ENCODE measurements around the gene OR51G1. TPM values are rescaled to one million over a fixed set of nuclear protein-coding genes. Genes with fewer than 3 reads are reported as not detected.
"Not testable (repeated sequence)": the region's sequence is repeated elsewhere in the genome, so short reads cannot be mapped to it uniquely, and the experiment has no call there.

Gene OR51G1, protein sequence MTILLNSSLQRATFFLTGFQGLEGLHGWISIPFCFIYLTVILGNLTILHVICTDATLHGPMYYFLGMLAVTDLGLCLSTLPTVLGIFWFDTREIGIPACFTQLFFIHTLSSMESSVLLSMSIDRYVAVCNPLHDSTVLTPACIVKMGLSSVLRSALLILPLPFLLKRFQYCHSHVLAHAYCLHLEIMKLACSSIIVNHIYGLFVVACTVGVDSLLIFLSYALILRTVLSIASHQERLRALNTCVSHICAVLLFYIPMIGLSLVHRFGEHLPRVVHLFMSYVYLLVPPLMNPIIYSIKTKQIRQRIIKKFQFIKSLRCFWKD
- total RNA-seq: not detected

DNA sequence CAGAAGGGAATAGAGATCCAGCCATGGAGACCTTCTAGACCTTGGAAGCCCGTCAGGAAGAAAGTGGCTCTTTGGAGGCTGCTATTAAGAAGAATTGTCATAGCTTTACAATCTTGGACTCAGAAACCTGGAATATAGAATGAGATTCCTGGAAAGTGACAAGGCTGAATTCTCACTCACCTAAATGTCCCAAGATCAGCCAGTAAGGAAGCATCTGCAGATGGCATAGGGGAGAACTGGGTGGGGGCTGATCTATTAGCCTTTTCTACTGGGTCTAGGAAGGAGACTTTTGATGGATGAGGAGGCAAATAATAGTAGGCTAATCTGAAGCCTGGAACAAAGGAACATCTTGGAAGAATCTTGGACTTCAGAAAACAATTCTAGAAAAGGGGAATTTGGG is at the start of gene OR51G1:
TSS of gene OR51G1 (minus strand) at position 101 of the 400 bp plus-strand sequence. CDS start at position 101, 0 bp downstream.
- intact Hi-C loops (cut with DNase I): no loop called here
- DNase-seq (ENCODE audit: low spot score): no peak
- no peak for ATAC-seq

DNA sequence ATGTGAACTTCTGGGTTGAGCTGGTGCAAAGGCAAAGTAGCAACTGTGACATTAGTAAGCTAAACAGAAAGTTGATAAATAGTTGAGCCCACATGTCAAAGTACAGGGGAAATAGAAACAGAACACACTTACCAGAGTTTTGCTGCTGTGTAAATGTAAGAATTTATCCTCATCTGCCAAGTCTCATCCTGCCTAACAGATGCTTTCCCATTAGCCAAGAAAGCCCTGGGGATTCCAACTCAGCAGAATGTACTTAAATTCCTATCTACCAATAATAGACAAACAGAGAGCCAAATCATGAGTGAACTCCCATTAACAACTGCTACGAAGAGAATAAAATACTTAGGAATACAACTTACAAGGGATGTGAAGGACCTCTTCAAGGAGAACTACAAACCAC is 38.7 kb upstream of the OR51G1 start:
- DNase-seq (ENCODE audit: low spot score) (no peak), ATAC-seq (no peak)
- intact Hi-C loops (cut with DNase I): no loop called here

DNA sequence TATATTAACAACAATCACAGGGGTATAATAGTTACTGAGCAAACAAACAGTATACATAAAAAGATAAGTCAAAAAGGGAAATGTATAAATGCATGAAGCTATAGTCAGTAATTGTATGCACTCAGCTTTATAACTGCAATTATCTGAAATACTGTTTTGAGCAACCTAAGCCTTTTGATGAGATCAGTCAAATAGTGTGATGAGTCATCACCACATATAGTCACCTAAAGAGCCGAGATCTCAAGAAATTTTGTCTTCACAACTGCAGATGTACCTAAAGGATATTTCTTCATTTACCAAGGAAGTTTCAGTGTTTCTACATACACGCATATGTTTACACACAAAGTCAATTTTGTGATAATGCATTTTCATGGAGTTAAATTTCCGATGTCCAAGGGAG is 36.7 kb upstream of the OR51G1 start:
- DNase-seq (ENCODE audit: low spot score) (no peak), ATAC-seq (no peak)
- intact Hi-C loops (cut with DNase I): no loop called here

DNA sequence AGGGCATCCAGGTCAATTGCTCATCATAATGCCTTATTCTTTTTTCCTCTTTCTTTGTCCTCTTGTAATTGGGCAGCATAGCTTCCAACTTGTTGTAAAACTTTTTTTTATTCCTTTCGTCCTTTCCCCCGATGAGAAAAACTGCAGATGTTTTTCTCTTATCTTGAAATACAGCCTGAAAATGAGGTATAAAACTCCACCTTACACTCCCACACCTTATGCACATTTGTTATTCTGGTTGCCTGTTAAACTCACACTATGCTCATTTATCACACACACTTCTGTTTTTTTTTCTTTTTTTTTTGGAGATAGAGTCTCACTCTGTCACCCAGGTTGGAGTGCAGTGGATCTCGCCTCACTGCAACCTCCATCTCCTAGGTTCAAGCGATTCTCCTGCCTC is 33.3 kb upstream of the OR51G1 start:
- ATAC-seq: no peak
- intact Hi-C loops (cut with DNase I): loop anchor here (5.0 kb wide), 1 partner anchor 1550 kb away; no protein-coding TSS in a partner anchor
- DNase-seq (ENCODE audit: low spot score): no peak

DNA sequence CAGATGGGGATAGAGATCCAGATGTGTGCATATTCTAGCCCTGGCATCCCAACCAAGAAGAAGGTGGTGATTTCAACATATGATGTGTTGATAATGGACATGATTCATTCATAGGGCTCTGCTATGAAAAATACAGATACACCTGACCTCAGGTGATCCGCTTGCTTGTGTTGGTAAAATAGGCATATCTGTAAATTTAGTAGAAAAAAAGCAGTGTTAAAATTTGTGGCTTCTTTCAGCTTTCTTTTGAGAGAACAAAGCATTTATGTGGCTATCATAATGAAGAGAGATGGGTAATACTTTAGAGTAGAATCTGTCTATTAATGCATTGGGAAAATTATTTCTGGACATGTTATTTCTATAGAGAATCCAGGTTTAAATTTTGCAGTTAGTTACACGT is 31.5 kb upstream of the OR51G1 start, which contains the start of gene OR51A2:
TSS of gene OR51A2 (minus strand) at position 101 of the 400 bp plus-strand sequence. CDS start at position 101, 0 bp downstream.
- DNase-seq (ENCODE audit: low spot score); ATAC-seq: not testable (repeated sequence)
- intact Hi-C loops (cut with DNase I): loop anchor here (5.0 kb wide), 1 partner anchor 1552 kb away; no protein-coding TSS in a partner anchor

DNA sequence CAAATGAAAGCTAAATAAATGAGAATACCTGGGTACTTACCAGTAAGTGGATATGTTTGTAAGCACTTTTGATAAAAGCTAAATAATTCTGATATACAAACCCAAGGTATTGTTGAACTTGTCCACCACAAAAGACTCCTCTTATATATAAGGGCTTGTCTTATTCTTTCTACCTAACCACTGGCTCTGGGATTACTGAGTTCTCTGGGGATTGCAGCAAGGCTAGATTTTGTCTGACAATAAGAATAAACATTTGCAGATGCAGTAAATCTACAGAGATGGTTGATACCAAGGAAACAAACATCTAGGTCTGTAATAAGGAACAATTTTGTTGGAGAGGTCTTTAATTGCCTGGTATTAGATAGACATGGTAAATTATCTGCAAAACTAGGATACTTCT is 23.4 kb upstream of the OR51G1 start, which contains the start of gene OR51A4:
TSS of gene OR51A4 (minus strand) at position 101 of the 400 bp plus-strand sequence. CDS start 505 bp downstream, outside the sequence.
- no peak for ATAC-seq
- DNase-seq (ENCODE audit: low spot score): no peak
- intact Hi-C loops (cut with DNase I): no loop called here

DNA sequence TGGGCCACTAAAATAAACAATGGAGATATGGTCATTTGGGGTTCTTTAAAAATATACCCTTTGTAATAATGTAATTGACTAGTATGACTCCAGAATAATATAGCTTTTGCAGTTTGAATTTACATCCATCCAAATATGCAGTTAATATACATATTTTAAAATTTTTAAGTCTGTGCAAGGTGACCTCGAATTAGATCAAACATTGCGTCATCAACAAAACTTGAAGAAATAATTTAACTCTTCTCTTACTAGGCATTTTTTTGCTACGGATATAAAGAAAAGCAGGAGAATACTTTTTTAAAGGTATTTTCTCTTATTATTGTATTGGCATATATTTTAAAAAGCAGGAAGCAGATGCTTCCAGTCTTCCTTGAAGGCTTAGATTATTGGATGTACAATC is 12.6 kb upstream of the OR51G1 start:
- DNase-seq (ENCODE audit: low spot score) (no peak), ATAC-seq (no peak)
- intact Hi-C loops (cut with DNase I): no loop called here

DNA sequence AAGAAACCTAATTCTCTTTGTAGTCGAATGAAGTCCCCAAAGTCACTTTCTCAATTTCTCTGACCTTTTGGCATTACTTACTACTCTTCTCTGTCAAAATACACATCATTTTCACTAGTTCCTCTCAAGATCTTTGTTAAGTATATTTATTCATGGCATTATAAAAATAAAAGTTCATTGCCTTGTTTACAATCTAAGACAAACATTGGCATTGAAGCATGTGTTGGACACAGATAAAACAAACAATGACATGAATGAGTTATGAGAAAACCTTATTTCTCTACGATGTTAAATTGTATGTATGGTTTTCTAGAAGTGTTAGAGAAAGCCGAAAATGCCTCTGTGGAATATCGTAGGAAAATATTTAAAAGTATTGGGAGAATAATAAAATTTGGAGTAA is 8.6 kb upstream of the OR51G1 start:
- ATAC-seq: no peak
- DNase-seq (ENCODE audit: low spot score): no peak
- intact Hi-C loops (cut with DNase I): no loop called here

DNA sequence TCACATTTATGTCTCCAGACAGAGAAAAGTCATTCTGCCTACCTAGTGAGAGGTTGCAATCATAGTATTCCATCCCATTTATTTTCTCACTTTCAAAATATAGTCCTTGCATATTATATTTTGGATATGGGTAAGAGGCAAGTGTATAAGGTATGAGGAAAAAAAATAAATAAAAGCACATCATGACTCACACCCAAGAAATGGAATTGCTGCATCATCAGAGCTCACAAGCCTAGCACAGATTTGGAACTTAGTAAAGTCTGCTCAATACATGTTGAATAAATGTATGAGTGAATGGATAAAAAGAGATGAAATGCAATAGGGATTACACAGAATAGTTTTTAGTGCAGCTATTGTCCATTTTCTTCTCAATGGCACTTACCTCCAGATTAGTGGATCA is 2.5 kb upstream of the OR51G1 start:
- DNase-seq (ENCODE audit: low spot score): no peak
- ATAC-seq: no peak
- intact Hi-C loops (cut with DNase I): no loop called here

DNA sequence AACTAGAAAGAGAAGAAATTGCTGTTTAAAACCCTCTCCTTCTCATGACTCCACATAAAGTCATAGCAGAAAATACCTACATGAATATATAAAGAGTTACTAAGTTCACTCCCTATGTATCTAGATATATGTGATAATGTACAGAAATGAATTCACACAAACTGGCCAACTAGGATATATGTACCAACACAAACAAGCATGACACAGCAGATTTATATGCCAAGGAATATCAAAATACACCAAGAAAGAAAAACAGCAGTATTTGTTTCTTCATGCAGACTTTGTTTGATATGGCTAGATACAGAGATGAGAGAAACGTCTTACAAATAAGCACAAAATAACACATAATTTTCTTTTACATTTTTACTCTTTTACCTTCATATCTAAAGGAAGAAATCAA is 1.8 kb downstream of the OR51G1 start:
- DNase-seq (ENCODE audit: low spot score) (no peak), ATAC-seq (no peak)
- intact Hi-C loops (cut with DNase I): no loop called here

DNA sequence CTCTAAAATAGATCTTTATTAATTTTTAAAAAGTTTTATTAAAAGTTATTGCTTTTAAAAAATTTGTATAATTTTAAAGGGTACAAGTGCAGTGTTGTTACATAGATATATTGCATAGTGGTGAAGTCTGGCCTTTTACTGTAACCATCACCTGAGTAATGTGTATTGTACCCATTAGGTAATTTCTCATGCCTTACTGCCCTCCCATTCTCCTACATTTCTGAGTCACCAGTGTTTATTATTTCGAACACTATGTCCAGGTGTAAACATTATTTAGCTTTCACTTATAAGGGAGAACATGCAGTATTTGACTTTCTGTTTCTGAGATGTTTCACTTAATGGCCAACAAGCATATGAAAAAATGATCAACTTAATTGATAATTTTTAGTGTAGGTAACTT is 2.3 kb downstream of the OR51G1 start:
- no peak for ATAC-seq
- DNase-seq (ENCODE audit: low spot score): no peak
- intact Hi-C loops (cut with DNase I): no loop called here

DNA sequence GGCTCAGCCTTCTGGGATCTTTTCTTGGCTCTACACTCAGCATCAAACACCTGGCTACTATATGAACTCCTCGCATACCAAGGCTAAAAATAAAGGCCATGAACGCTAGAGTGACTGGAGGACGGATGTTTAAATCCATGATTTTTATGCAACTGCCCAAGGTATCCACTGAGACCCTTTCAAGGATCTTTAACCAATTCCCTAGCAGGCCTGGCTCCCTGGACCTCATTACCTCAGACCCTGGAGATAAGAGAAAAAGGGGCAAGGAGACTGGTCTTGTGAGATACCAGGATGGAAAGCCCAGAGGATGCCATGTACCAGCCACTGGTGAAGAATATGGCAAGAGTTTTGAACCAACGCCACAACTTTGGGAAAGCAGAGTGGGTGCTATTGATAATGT is 4.9 kb downstream of the OR51G1 start, which contains the start of gene OR51G2:
TSS of gene OR51G2 (minus strand) at position 101 of the 400 bp plus-strand sequence. CDS start 3,687 bp downstream, outside the sequence.
- intact Hi-C loops (cut with DNase I): no loop called here
- DNase-seq (ENCODE audit: low spot score): no peak
- no peak for ATAC-seq

DNA sequence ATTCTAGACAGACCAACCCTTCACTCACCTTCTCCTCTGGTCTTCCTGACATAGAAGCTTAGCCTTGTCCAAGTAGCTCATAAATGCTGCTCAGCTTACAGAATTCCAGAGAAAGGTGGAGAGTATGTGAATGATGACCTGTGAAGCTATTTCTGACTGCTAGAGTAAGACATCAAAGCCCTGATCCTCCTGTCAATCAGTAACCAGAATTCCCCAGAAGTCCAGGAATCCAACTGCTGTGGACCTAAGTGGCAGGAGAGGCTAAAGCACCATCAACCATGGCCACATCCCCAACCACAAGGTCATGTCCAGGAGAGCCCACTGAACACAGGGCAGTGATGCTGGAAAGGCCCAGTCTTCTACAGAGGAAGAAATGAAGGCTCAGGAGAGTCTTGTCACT is 7.6 kb downstream of the OR51G1 start:
- intact Hi-C loops (cut with DNase I): no loop called here
- DNase-seq (ENCODE audit: low spot score) (no peak), ATAC-seq (no peak)

DNA sequence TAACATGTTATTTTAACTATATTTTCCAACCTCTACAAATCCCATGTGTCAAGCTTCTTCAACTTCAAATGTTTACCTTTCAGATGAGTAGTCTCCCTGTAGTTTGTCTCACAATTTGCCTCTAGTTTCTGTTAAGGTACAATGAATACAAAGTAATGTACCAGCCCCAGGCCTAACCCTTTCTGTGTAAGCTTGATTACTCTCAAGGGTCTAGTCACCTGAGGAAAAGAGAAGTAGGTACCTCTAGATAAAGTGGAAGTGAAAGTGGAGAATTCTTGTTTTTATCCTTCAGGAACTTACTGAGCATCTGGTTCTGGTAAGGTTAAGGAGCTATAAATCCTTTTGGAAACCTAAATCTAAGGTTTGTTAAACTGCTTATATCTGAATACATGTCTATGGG is 20.7 kb downstream of the OR51G1 start, which contains the start of gene OR51A7:
TSS of gene OR51A7 (plus strand) at position 300 of the 400 bp plus-strand sequence. CDS start 3,587 bp downstream, outside the sequence.
- ATAC-seq (no peak), DNase-seq (ENCODE audit: low spot score) (no peak)
- intact Hi-C loops (cut with DNase I): no loop called here

DNA sequence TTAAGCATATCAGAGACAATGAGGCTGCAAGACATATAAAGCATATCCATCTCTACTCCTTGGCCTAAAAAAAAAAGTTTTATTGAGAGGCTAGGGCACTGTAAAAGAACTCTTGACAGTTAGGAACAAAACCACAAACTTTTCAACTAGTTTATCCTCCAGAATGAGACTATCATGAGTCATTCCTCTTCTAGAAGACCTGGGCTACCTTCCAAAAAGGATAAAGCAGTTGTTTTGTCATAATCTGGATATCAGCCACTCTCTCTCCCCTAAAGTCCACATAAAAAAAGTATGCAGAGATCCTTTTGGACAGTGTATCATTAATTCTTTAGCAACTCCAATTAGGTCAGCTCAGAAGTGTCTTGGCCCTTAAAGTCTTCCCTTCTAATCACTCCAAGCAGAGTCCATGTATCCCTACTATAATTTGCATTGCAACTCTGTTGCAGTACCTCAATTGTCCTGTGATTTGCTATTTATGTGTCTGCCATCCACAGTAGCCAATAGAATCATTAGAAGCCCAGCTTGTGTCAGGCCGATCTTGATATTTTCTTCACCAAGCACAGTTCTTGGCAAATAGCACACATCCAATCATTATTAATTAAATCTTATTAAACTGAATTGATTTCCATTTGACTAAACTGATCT is 32.0 kb downstream of the OR51G1 start:
- DNase-seq (ENCODE audit: low spot score) (no peak), ATAC-seq (no peak)
- intact Hi-C loops (cut with DNase I): no loop called here

DNA sequence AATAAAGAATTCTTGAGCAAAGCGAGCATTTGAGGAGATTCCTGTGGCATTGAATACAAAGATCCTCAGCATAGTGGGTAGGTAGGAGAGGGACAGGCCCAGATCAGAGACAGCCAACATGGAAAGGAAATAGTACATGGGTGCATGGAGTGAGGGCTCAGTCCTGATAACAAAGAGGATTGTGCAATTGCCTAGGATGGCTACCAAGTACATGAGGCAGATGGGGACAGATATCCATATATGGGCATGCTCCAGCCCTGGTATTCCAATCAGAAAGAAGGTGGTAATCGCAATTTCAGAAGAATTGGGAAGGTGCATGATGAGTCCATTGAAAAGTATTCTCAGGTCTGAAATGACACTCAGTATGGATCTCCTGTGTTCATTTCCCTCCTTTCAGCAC is 33.9 kb downstream of the OR51G1 start:
- intact Hi-C loops (cut with DNase I): no loop called here
- ATAC-seq (no peak), DNase-seq (ENCODE audit: low spot score) (no peak)

DNA sequence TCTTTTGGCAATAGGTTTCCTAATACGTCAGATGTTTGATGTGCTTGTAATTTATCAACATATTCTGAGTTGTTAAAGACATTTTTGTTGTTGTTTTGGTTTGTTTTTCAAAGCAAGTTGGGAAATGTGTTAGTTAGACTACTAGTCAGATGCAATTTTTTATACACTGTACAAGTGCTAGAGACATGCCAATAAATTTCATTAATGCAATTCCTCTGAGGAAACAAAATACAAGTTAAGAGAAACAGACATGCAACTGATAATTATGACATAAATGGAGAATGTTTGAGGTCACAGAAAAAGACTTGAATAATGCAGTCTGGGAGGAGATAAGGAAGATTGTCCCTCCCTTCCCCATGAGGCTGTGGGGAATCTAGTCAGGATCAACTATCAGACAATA is 36.5 kb downstream of the OR51G1 start:
- ATAC-seq: no peak
- intact Hi-C loops (cut with DNase I): no loop called here
- DNase-seq (ENCODE audit: low spot score): no peak

DNA sequence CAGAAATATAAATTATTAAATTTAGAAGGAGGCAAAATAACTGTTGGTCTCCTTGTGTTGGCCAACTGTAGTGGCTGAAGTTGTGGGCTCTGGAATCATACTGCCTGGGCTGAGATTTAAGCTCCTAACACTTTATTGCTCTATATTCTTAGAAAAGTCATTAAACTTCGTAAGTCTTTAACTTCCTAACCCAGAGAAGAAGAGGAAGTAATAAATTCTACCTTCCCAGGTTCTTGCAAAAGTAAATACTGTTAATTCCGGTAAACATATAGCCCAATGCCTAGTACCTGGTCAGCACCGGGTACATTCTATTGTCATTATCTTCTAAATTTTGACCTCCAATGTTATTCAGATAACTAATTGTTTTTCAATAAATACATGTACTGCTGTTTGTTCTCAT is 38.0 kb downstream of the OR51G1 start:
- DNase-seq (ENCODE audit: low spot score): no peak
- no peak for ATAC-seq
- intact Hi-C loops (cut with DNase I): no loop called here

DNA sequence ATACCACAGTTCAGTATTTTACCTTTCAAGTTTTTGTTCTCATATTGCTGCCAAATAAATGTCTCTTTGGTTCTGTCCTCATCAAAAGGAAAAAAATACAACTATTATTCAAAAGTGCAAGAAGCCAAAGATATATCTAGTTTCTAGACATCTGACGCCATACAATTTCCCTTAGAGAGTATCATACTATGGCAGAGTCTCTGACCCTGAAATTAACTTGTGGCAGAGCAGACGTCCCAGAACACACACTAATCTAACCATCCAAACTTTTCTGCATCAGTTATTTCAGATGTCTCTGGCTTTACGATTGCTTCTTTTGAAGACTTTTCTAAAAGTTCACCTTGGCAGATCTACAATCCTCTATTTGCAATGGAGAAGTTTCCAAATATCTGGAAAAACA is 39.8 kb downstream of the OR51G1 start:
- DNase-seq (ENCODE audit: low spot score) (no peak), ATAC-seq (no peak)
- intact Hi-C loops (cut with DNase I): no loop called here

DNA sequence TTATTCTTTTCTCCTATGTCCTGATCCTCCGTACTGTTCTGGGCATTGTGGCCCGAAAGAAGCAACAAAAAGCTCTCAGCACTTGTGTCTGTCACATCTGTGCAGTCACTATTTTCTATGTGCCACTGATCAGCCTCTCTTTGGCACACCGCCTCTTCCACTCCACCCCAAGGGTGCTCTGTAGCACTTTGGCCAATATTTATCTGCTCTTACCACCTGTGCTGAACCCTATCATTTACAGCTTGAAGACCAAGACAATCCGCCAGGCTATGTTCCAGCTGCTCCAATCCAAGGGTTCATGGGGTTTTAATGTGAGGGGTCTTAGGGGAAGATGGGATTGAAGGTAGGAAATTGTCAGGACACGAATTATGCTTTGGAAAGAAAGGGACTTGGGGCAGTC is 41.6 kb downstream of the OR51G1 start:
- DNase-seq (ENCODE audit: low spot score): no peak
- intact Hi-C loops (cut with DNase I): no loop called here
- ATAC-seq: no peak
